ENCODE data around the gene MFF. TPM values are rescaled to one million over a fixed set of nuclear protein-coding genes. Genes with fewer than 3 reads are reported as not detected.
A peak's percentile ranks its signal among the peaks of the same experiment; 100 is the strongest.

The MFF gene, protein sequence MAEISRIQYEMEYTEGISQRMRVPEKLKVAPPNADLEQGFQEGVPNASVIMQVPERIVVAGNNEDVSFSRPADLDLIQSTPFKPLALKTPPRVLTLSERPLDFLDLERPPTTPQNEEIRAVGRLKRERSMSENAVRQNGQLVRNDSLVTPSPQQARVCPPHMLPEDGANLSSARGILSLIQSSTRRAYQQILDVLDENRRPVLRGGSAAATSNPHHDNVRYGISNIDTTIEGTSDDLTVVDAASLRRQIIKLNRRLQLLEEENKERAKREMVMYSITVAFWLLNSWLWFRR
- 90.2 and 96.8 TPM in 2 replicates for total RNA-seq (2014; rRNA removed)
- 55.0 TPM for polyA plus RNA-seq (2012)

DNA sequence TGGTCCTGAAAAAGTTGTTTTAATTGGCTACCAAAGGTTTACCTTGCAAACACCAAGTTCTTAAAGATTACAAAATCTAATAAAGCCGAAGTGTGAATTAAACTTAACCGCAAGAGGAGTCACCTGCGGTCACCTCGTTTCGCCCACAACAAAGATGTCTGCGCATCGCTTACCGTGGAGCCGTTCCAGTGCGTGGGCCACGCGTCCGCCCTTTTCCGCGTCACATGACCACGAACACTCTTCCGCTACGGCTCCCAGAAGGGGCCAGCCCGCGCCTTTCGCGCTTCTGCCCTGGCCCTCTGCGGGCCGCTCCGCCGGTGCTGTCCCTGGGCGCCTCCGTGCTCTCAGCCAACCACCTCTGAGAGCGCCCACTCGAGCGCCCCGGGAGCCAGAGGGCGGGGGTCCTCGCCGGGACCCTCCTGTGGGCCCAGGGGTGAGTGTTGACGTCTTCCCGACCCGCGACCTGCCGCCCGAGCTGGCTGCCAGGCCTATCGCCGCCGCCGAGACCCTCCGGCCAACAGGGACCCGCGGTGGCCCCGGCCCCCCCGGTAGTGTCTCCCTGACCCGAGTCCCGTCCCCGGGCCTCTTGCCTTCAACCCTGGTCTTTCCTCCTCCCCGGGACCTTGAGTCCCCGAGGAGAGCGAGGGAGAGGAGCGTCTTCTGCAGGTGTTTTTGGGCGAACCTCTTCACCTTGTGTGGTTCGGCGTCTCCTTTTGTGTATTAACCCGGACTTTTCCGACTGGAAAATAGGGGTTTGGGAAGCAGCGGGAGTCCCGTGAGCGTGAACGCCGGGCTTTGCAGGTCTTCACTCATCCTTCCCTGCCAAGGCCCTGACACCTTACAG lies at the start of gene MFF:
Gene MFF (plus strand): TSS at position 257 of the 844 bp plus-strand sequence. CDS start 5,415 bp downstream, outside the sequence.
- peak; percentile 90 for DNase-seq (ENCODE audit: low read depth)

DNA sequence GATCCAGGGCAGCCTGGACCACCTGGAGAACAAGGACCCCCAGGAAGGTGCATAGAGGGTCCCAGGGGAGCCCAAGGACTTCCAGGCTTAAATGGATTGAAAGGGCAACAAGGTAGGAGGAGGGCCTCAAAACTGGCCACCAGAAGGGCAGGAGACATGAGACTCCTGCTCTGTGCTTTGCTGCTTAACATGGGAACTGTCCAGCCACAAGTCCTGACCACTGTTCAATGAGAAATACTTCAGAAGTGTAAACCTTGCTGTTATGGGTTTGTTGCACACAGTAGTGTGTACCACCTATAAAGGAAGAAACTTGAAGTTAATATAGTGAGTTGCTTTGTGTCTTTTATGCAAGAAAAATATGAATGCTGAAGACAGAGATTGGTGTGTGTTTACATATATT lies 44.2 kb upstream of the MFF start:
- DNase-seq (ENCODE audit: low read depth), result peak; percentile 3

DNA sequence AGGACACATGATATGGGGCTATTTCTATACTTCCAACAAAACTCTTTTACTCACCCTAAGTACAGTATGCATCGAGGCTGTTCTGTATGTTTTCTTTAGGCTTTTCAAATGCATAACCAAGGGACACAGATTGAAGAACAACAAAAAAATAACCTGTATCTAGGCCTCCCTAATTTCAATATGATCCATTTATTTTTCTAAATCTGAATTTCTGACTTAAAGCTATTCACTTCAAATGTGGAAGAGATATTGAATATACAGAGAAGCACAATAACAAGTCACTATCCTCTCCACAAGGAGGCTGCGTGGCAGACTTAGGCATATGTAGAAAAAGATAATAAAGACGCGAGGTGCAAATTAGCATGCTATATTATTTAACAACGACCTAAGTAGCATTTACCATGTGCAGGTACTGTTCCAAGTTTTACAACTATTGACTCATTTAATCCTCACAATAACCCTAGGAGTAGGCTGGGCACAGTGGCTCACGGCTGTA lies 39.3 kb upstream of the MFF start:
- DNase-seq (ENCODE audit: low read depth), result no peak

DNA sequence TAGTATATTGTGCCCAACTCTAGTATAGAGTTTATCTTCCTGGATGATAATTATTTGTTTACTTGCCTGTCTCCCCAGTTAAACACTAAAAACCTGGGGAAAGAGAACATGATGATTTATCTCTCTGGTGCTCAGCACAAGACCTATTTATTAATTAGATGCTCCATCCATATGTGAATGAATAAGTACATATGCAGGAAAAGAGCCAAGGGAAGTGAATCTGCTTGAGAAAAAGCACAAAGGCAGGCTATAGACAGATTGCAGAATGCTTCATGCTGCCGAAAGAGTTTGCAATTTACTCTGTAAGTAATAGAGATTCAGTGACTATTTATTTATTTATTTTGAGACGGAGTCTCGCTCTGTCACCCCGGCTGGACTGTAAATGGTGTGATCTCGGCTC lies 37.3 kb upstream of the MFF start:
- no peak for DNase-seq (ENCODE audit: low read depth)

DNA sequence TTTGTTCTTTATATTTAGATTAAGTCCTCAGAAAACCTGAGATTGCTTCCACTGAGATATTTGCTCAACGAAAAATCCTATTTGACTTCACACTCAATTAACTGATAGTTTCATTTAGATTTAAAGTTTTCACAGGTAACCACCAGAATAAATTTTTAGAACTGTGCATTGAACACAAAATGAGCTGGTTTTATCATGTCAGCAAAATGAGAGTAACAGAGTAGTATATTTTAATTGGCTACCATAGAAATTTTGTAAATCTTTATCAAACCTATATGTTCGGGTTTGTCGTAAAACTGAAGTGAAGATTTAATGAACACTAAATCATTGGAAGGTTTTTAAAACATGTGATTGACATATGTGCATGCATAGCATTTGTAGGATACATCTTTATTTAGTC lies 32.7 kb upstream of the MFF start:
- no peak for DNase-seq (ENCODE audit: low read depth)

DNA sequence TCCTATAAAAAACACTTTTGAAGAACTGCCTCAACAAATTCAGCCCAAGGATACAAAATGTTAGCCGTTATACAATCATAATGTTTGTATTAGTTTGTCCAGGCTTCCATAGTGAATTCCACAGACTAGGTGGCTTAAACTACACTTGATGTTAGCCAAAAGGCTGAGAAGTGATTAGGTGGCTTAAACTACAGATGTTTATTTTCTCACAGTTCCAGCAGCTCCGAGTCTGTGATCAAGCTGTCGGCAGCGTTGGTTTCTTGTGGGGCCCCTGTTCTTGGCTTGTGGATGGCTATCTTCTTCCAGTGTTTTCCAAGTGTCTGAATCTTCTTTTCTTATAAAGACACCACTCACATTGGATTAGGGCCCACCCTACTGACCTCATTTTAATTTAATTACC lies 31.5 kb upstream of the MFF start:
- DNase-seq (ENCODE audit: low read depth), result no peak

DNA sequence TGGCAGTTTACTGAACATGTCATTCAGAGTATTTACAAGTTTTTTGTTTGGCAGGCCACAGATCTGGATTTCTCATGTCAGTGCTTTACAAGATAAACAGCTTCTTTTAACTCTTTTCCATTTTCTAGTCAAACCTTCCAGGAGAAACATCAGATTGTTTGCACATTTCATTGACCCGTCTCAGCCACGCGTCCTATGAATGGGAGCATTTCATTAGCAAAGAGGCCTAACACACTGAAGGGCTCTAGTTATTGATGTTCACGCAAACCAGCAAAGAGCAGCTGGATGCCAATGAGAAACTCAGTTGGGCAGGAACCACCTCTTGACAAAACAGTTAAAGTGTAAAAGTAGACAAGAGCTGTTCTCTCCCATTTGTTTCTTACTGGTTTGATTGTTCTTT lies 29.2 kb upstream of the MFF start:
- no peak for DNase-seq (ENCODE audit: low read depth)

DNA sequence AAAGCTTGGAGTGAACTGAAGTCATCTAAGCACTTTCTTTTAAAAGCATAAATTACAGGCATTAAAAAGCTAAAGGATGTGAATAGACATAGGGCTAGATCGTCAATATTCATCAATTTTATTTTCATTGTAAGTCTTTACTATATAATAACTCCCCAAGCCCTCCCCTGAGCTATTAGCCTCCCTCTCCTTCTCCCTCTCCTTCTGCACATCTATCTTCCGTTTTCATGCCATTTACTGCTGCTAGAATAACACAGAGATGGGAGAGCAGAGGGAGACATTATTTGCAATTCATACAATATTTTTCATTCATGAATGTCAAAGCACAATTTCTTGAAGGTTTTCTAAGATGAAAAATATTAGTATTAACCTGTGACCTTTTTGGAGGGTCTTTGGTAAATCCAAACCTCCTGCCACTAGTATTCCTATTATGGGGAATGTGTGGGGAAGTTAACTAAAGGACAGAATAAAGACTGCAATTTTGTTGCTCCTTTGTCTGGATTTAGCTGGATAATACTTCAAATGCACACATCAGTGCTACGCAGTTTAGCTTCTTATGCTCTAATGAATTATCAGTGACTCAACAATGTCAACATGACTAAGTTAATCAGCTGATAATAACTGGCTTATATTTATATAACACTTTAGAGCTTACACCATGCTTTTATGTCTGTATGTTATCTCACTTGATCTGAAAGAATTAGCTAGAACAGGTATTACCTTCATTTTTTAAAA lies 28.2 kb upstream of the MFF start:
- no peak for DNase-seq (ENCODE audit: low read depth)

DNA sequence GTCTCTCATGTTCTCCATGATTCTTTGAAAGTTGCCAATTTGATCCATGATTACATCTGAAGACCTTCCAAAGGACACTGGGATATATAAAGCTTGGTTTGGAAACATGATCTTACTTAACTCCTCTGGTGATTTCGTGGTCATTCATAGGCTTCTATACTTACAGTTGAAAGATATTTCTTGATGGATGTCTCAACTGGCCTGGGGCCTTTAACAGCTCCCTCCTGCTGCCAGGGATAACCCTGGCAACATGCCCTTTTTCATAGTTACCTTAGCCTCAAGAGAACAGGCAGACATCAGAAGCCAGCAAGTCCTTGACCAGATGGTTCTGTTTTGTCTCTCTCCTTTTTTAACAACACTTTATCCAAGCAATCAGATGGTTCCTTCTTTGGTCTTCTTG lies 23.5 kb upstream of the MFF start:
- no peak for DNase-seq (ENCODE audit: low read depth)

DNA sequence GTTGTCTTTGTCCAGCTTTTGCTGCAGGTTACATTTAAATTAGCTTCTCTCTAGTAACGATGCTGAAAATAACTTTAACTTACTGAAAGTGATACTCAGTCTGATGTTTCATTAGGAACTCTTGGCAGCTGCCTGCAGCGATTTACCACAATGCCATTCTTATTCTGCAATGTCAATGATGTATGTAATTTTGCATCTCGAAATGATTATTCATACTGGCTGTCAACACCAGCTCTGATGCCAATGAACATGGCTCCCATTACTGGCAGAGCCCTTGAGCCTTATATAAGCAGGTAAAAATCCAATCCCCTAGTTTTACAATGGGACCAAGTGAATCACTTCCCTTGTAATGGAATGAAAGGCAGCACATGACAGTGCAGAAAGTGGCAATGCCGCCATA lies 16.3 kb upstream of the MFF start:
- DNase-seq (ENCODE audit: low read depth), result no peak

DNA sequence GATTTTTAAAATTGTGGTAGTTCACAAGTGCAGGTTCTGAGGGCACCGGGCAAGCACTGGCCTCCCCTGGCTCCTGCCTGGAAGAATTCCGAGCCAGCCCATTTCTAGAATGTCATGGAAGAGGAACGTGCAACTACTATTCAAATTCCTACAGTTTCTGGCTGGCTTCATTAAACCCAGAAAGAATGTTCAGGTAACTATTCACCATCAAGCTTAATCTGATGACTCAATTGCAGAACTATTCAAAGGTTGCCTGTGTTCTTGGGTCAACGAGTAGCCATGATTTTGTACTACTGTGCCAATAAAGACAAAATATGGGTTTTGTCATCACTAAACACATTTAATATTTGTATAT lies 14.3 kb upstream of the MFF start:
- no peak for DNase-seq (ENCODE audit: low read depth)

DNA sequence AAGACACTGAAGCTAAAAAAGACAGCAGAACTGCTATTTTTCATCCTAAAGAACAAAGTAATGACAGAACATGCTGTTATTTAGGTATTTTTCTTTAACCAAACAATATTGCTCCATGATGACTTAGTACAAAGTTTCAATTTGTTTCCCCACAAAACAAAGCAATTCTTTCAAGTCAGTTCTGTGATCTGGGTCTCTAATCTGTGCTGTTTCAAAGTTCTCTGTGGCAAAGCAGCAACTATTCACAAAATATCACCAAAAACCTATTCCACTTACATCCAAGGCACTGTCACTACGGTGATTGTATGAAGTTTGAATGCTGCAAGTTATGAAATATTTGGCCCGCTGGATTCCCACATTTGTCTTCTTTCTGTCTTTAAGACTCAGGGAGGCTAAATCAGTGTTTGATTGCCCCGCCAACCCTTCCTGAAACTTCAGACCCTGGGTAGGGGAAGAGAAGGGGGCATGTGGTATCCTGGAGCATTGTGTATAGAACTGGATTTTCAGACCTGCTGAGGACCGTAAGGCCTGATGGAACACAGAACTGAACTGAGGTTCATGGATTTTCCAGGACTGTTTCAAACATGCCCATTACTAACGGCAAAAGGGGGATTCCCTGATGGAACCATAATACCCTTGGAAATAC lies 13.1 kb upstream of the MFF start:
- DNase-seq (ENCODE audit: low read depth), result no peak

DNA sequence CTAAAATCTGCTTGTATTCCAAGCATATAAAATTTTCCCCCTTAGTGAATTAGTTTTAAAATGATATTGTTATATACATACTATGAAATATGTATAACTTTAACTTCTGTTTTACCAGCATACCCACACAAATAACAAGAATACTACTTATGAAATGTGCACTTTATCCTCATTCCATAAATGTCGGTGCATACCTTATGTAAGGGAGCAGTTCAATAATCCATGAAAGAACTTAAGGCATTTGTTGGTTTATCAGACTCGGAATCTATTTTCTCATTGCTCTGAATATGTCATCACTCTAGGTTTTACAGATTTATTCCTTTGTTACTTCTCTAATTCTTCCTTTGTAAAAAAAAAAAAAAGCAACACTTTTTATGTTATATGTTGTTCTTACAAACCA lies 12.5 kb upstream of the MFF start:
- no peak for DNase-seq (ENCODE audit: low read depth)

DNA sequence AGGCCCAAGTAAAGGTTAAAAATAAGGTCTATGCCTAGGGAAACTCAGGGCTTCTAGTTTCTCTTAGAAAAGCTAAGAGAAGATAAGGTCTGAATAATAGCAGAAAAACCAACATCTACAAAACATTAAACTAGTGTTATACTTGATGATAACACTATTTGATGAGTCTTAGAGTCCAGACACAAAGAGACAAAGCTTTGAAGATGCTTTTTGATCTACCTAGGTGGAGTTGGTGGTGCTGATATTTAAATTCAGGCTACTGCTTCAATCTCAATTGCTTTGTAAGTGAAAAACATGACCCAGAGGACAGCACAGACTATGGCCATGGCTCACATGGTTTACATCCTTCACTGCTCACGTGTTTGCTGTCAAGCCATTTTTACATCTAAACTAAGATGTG lies 11.7 kb upstream of the MFF start:
- DNase-seq (ENCODE audit: low read depth), result no peak

DNA sequence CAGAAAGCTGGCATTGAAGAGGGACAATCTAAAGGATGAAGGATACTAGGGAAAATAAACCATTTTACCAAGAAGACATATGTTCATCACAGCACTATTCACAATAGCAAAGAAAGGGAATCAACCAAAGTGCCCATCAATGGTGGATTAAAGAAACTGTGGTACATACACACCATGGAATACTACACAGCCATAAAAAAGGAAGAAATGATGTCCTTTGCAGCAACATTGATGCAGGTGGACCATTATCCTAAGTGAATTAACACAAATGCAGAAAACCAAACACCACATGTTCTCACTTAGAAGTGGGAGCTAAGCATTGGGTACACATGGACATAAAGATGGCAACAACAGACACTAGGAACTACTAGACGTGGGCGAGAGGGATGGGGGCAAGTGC lies 7.2 kb upstream of the MFF start:
- no peak for DNase-seq (ENCODE audit: low read depth)

DNA sequence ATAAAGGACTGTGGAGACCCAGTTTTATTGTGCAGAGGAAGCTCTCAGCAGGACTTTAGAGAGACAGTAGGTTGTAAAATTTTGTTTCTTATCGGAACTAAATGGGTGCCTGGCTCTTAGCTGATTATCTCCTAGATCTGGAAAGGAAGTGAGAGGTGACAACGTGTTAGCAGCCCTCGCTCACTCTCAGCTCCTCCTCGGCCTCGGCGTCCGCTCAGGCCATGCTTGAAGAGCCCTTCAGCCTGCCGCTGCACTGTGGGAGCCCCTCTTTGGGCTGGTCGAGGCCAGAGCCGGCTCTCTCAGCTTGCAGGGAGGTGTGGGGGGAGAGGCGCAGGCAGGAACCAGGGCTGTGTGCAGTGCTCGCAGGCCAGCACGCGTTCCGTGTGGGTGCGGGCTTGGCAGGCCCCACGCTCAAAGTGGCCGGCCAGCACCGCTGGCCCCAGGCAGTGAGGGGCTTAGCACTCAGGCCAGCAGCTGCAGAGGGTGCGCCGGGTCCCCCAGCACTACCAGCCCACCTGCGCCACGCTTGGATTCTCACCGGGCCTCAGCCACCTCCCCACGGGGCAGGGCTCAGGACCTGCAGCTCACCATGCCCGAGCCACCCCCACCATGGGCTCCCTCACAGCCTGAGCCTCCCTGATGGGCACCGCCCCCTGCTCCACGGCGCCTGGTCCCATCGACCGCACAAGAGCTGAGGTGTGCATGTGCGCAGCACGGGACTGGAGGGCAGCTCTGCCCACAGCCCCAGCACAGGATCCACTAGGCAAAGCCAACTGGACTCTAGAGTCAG lies 4.6 kb upstream of the MFF start:
- DNase-seq (ENCODE audit: low read depth), result no peak

DNA sequence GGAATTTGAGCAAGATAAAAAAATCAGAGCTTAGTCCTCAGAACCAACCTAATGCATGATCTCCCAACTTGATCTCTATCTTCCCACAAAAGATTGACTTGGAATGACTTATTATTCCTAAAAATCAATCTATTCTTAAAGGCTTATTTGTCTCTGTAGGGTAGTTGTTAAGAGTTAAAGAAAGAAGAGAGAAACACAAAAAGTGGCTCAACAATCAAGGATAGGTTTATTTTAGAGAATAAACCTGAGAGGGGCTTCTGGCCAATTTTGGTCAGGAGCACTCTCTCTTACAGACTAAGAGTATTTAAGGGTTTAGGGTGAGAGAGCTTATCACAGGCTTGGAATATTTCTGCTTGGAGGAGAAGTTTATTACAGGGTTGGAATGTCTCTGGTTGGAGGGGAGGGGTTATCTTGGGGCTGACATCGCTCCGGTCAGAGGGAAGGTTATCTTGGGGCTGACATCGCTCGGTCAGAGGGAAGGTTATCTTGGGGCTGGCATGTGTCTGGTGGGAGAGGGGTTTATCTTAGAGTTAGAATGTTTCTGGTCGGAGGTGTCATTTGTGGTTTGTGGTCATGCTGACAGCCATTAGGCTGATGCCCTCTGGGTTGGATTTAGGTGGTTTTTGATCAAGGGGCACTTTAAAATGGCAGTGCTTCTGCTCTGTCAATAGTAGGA lies 2.4 kb upstream of the MFF start:
- no peak for DNase-seq (ENCODE audit: low read depth)

DNA sequence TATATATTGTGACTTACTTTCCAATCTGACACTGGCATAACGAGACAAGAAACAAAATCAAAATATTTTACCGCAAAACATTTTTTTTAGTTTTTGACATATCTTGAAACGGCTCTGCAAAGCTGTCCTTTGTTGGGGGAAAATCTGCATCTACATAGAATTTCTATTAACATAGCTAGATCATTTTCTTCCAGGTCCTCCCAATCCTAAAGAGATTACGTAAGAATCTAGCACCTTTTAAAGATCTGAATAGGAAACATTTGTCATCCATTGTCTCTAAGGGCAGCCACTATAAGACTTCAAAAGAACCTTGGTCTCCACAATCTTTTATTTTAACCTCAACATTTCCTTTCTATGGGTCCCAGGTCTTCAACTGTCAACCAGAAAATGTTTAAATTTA lies 1.2 kb upstream of the MFF start:
- DNase-seq (ENCODE audit: low read depth), result no peak

DNA sequence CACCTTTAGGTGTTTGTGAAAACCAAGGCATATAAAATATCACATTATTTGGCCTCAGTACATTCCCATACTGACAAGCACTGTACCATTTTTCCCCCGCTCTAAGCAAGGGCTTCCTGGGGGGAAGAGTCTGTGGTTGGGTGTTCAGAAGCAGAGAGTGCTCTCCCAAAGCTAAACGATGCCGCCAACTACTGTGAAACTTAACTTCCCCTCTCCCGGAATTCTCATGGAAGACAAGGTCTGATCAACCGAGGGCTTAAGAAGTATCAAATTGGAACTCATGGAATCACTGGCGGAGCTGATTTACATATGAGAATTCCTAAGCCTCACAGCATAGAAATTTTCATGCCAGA lies 433 bp upstream of the MFF start:
- no peak for DNase-seq (ENCODE audit: low read depth)

DNA sequence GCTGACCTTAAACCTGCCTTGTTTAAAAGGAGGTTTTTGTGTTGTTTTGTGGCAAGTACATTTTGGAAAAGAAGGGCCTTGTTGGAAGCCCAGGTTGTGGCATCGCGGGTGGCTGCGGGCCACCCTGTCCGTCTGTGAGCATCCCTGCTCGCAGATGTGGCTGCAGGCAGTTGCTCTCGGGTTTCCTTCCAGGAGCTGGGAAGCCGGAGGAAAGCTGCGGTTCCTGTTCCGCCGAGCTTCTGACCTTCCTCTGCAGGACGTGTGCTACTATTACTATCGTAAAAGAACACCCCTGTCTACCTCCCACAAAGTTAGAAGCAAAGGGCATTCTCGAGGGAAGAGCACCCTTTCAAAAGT lies 766 bp downstream of the MFF start:
- peak; percentile 43 for DNase-seq (ENCODE audit: low read depth)

DNA sequence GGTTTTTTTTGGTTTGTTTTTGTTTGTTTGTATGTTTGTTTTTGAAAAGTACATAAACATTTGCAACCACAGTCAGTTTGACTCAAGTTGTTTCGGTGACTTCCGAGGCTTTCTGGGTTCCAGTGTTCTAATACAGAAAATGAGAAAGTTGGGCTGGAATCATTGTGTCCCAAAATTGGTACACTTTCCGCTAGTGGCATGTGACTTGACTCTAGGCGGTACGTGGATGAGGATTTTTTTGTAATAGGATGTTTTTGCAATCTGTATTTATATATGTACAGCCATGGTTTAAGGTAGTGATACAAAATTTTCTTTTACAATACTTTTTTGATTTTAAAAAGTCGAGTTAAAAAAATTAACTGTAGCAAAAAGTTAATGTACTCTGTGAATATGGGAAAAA lies 1.7 kb downstream of the MFF start:
- DNase-seq (ENCODE audit: low read depth), result no peak

Measured in LHCN-M2 (cell line).